NB4 (cell line): ENCODE results near the gene GAS2L2.

Source experiments
- DNase-seq: peaks from one replicate; pipeline ENCODE4 v3.0.0; 2010; ENCODE audit warnings: low read depth
- H3K4me3 ChIP-seq: one replicate; pipeline ENCODE4 v1.5.1; 2011; ENCODE audit warnings: mild to moderate bottlenecking, low read depth, low read length, moderate library complexity
- MYC ChIP-seq: IDR thresholded peaks from 2 replicates; pipeline ENCODE4 v1.6.1; 2011; ENCODE audit warnings: low read depth, low read length
- POLR2A ChIP-seq: IDR thresholded peaks from 2 replicates; pipeline ENCODE4 v1.6.1; 2011; ENCODE audit warnings: mild to moderate bottlenecking; ENCODE audit not compliant: insufficient read length; ENCODE audit errors: extremely low read depth
- TF ChIP-seq, protein P1 (sequence below): IDR thresholded peaks from 2 replicates; pipeline ENCODE4 v1.6.1; 2011; ENCODE audit warnings: low read depth, low read length
- TF ChIP-seq, protein P2 (sequence below): IDR thresholded peaks from one replicate; pipeline ENCODE4 v1.5.1; 2012; ENCODE audit warnings: low read depth, low read length

Gene GAS2L2

DNA sequence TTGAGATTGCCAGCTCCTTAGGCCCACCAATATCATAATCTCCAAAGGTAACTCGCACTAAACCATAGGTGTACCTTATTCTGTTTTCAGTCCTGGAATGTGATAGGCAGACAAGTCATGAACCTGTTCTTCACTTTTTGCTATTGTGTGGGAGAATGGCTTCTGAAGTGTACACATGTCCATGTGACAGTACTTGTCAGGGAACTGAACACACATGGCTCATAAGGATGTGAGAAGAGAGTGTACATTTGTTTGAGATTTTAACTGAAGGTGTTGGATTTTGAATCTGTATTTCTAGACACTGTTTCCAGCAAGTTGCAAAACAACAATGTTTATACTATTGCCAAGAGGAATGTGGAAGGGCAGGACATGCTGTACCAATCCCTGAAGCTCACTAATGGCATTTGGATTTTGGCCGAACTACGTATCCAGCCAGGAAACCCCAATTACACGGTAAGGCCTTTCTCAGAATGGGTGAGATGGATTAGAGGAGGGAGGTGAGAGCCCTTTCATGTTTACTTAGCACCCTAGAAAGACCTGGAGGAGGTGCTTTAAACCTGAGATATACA, 36.1 kb downstream of the GAS2L2 start:
- TF ChIP-seq MYC (no peak), POLR2A (no peak)
- TF ChIP-seq, protein P1, sequence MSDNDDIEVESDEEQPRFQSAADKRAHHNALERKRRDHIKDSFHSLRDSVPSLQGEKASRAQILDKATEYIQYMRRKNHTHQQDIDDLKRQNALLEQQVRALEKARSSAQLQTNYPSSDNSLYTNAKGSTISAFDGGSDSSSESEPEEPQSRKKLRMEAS, result no peak
- TF ChIP-seq, protein P2, sequence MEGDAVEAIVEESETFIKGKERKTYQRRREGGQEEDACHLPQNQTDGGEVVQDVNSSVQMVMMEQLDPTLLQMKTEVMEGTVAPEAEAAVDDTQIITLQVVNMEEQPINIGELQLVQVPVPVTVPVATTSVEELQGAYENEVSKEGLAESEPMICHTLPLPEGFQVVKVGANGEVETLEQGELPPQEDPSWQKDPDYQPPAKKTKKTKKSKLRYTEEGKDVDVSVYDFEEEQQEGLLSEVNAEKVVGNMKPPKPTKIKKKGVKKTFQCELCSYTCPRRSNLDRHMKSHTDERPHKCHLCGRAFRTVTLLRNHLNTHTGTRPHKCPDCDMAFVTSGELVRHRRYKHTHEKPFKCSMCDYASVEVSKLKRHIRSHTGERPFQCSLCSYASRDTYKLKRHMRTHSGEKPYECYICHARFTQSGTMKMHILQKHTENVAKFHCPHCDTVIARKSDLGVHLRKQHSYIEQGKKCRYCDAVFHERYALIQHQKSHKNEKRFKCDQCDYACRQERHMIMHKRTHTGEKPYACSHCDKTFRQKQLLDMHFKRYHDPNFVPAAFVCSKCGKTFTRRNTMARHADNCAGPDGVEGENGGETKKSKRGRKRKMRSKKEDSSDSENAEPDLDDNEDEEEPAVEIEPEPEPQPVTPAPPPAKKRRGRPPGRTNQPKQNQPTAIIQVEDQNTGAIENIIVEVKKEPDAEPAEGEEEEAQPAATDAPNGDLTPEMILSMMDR, result no peak
- no peak overlapping the region for H3K4me3 ChIP-seq
- DNase-seq, result no peak

DNA sequence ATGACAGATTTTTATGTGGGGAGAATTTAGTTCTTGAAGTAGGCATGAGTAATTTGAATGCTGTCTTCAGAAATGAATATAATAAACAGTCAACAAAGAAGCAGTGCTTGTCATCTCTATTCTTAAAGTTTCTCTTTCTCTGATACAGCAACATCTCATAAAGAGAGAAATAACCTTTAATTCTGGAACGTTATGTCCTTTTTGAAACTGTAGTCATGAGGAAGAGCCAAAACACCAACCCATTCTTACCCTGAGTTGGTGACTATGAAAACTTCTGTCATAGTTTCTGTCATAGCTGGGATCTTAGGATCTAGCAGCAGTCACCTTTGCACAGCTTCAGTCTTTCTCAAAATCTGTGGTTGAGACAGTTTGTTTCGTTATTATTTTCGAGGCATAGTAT, 36.9 kb downstream of the GAS2L2 start:
- TF ChIP-seq, protein P2, result no peak
- TF ChIP-seq, protein P1, result no peak
- TF ChIP-seq MYC (no peak), POLR2A (no peak)
- no peak for DNase-seq
- no peak overlapping the region for H3K4me3 ChIP-seq

DNA sequence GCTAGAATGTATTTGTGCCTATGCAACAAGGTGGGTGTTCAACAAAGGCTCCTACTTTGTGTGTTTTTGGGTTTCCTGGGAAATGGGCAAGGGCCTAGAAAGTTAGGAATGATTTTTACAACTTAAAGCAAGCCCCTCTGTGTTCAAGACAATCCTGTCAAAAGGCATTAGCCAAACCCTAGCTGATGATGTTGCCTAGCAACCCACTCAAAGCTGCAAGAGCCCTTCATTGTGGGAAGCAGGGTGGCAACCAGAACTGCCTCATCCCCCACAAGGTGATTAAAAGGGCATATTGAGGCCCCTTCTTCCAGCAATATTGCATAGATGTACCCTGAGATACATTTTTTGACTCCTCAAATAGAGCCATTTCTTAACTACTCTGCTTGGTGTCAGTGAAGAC, 37.6 kb downstream of the GAS2L2 start:
- TF ChIP-seq POLR2A (no peak), MYC (no peak)
- TF ChIP-seq, protein P1, result no peak
- TF ChIP-seq, protein P2, result no peak
- no peak for DNase-seq
- no peak overlapping the region for H3K4me3 ChIP-seq

DNA sequence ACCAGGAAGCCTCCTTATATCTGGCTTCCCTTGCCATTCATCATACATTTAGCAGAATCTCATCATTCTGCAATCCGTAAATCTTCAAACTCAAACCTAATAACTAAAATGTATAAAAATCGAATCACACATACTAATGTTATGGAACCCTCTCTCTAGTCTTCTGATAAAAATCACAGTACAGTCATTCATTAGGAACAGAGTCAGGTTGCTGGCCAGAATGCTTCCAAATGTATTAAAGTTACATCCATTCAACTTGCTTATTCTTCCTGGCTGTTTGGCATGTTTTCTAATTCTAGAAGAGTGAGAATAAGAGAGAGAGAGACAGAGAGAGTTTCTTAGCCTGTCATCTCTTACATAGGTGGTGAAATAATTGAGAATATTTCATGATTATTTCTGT, 38.1 kb downstream of the GAS2L2 start:
- DNase-seq, result no peak
- H3K4me3 ChIP-seq, result no peak overlapping the region
- TF ChIP-seq POLR2A, result no peak
- no peak for TF ChIP-seq MYC
- TF ChIP-seq, protein P2, result no peak
- TF ChIP-seq, protein P1, result no peak

DNA sequence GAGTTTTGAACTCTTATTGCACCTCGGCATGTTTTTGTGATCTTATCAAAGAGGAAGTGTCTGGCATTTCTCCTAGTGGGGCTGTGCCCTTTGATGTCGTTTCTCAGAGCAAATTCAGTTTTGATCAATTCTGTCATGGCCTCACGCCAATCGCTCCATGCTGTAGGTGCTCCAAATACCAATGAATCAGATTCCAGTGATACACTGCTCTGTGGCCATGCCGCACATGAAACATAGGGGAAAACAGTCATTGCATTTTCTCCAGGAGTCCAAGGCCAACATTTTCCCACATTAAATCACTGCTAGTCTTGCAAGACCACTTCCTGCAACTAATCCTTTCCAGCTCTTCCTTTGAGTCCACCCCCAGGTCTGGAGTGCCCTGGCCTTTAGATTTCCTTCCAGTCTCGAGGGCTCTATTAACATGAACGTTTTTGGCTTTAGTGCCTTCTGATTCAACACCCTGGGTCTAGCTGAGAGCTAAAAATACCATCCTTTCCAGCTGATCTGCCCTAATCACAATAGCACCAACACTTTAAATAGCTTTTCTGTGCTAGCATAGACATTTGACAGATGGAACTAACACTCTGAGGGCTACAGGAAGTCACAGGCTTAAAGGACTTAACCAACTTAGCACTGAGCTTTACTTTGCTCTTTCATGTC, 39.8 kb downstream of the GAS2L2 start:
- H3K4me3 ChIP-seq, result no peak overlapping the region
- TF ChIP-seq, protein P2, result no peak
- TF ChIP-seq, protein P1, result no peak
- no peak for TF ChIP-seq POLR2A
- TF ChIP-seq MYC, result no peak
- no peak for DNase-seq
